Measurements from ENCODE around the gene HIP1R. TPM values are rescaled to one million over a fixed set of nuclear protein-coding genes. Genes with fewer than 3 reads are reported as not detected.
A peak's percentile ranks its signal among the peaks of the same experiment; 100 is the strongest.

The HIP1R gene
- total and polyA plus RNA-seq, 11 donors = 14.9 to 49.5 (median 19.6) TPM

GRCh38 chr12:122895704-122896636 lies 60.7 kb downstream of the HIP1R start, which contains the start of gene VPS37B:
Gene VPS37B (minus strand): TSS chr12:122896124. CDS start chr12:122896062, 62 bp downstream.
- peak within 1 kb of the TSS; percentile 57 to 91 (median 82) for H3K4me3 ChIP-seq
- intact Hi-C loops (cut with DNase I) = loop anchor here in 3 of 10 donors (2.0 to 5.0 kb wide), 2 partner anchors 29 to 34 kb away; no protein-coding TSS in a partner anchor
- TF ChIP-seq POLR2A (IDR thresholded peaks at IDR 0.05) (peak; percentile 53 to 92), CTCF (IDR thresholded peaks at IDR 0.05) (peak in 1 of 12 donors; percentile 9)
- no peaks in the 10 kb centered on the region for H3K27me3 ChIP-seq
- WGBS, 4 donors = 5 to 8% (median 7%) methylated on average over 73 to 81 of the region's 81 CpGs
- ATAC-seq (peak; percentile 22 to 89 (median 84)), DNase-seq (peak; percentile 83 to 92 (median 85))
- H3K27ac ChIP-seq = peak within 1 kb of the TSS; percentile 58 to 93 (median 86)
- H3K9me3 ChIP-seq = peaks cover 0 to 8% (median 0%) of the 10 kb centered on the region in 12 donors
- no peaks in the 10 kb centered on the region for H3K36me3 ChIP-seq
- H3K4me1 ChIP-seq = peaks cover 0 to 70% (median 41%) of the 10 kb centered on the region in 12 donors

- TF ChIP-seq CTCF (IDR thresholded peaks at IDR 0.05) (no peak), POLR2A (IDR thresholded peaks at IDR 0.05) (no peak)
- intact Hi-C loops (cut with DNase I) = loop anchor here in 2 of 10 donors (5.0 kb wide), 1 partner anchor 34 kb away; no protein-coding TSS in a partner anchor
- peaks cover 0 to 8% (median 0%) of the 10 kb centered on the region in 12 donors for H3K9me3 ChIP-seq
- H3K27me3 ChIP-seq = no peaks in the 10 kb centered on the region
- H3K4me1 ChIP-seq = peaks cover 0 to 69% (median 34%) of the 10 kb centered on the region in 12 donors
- ATAC-seq = no peak
- no peaks in the 10 kb centered on the region for H3K36me3 ChIP-seq
- no peak overlapping the region for H3K4me3 ChIP-seq
- peak overlapping the region in 10 of 12 donors; percentile 77 to 93 (median 87) for H3K27ac ChIP-seq
- DNase-seq = no peak
- WGBS, 4 donors = 90 to 98% (median 94%) methylated on average over 7 of the region's 7 CpGs
Measured at GRCh38 chr12:122896662-122897061, 61.4 kb downstream of the HIP1R start.

GRCh38 chr12:122899887-122900286 lies 64.6 kb downstream of the HIP1R start:
- TF ChIP-seq POLR2A (IDR thresholded peaks at IDR 0.05) = no peak
- no peak for TF ChIP-seq CTCF (IDR thresholded peaks at IDR 0.05)

More at GRCh38 chr12:122899887-122900286, 64.6 kb downstream of the HIP1R start:
- Histone ChIP-seq H3K9me3 (peaks cover 0 to 8% (median 0%) of the 10 kb centered on the region in 12 donors), H3K4me1 (peaks cover 0 to 43% (median 8%) of the 10 kb centered on the region in 12 donors), H3K27me3 (no peaks in the 10 kb centered on the region), H3K27ac (peak overlapping the region in 1 of 12 donors; percentile 85), H3K4me3 (no peak overlapping the region), H3K36me3 (no peaks in the 10 kb centered on the region)
- DNase-seq (no peak), ATAC-seq (no peak)
- intact Hi-C loops (cut with DNase I) = loop anchor here in 3 of 10 donors (5.0 kb wide), 2 partner anchors 38 to 42 kb away; no protein-coding TSS in a partner anchor
- 97 to 99% (median 97%) methylated on average over 6 of the region's 6 CpGs for WGBS, 4 donors

Data from heart left ventricle (tissue), 16 donors.